ENCODE measurements around the gene PUSL1. TPM values are rescaled to one million over a fixed set of nuclear protein-coding genes. Genes with fewer than 3 reads are reported as not detected.

The PUSL1 gene, protein sequence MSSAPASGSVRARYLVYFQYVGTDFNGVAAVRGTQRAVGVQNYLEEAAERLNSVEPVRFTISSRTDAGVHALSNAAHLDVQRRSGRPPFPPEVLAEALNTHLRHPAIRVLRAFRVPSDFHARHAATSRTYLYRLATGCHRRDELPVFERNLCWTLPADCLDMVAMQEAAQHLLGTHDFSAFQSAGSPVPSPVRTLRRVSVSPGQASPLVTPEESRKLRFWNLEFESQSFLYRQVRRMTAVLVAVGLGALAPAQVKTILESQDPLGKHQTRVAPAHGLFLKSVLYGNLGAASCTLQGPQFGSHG
- 21.9 and 27.4 TPM in 2 replicates for total RNA-seq

DNA sequence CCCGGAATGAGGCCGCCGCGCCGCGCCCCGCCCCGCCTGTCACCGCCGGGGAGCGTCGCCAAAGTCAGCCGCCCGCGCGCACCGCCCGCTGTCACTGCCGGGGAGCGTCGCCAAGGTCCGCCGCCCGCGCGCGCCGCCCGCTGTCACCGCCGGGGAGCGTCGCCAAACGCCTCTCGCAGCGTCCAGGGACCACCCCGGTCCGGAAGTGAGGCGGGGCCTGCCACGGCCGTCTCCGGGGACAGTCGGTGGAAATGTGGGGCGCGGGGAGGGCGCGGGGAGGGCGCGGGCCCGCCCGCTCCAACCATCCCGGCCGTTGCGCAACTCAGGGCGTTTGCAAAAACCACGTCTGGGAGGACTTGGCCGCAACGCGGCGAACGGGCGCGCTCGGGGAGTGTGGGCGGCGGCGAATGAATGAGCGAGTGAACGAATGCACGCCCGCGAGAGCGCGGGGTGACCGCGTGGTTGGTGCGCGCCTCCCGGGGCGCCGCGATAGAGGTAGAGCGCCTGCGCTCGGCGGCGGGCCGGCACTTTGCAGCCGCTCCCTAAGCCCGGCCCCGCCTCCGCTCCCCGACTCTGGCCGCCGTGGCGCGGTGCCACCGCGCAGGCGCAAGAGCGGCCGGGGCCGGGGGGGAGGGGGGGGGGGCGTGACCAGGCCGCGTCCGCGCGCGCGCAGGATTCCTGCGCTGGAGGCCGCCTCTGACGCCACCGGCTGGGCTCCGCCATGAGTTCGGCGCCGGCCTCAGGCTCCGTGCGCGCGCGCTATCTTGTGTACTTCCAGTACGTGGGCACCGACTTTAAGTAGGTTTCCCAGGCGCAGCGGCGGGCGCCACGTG is at the start of gene PUSL1, which contains the start of gene ACAP3:
Gene PUSL1 (plus strand): TSS at position 675 of the 833 bp plus-strand sequence. CDS start 47 bp downstream, at position 722.
Gene ACAP3 (minus strand): TSS at position 8 of the 833 bp plus-strand sequence. CDS start 115 bp downstream, outside the sequence.

GRCh38 chr1:1273512-1274298 is 34.7 kb upstream of the PUSL1 start, which contains the start of gene UBE2J2:
Gene UBE2J2, minus strand, starts transcription at chr1:1273854. Its CDS starts 5,862 bp downstream, at chr1:1267992.

DNA sequence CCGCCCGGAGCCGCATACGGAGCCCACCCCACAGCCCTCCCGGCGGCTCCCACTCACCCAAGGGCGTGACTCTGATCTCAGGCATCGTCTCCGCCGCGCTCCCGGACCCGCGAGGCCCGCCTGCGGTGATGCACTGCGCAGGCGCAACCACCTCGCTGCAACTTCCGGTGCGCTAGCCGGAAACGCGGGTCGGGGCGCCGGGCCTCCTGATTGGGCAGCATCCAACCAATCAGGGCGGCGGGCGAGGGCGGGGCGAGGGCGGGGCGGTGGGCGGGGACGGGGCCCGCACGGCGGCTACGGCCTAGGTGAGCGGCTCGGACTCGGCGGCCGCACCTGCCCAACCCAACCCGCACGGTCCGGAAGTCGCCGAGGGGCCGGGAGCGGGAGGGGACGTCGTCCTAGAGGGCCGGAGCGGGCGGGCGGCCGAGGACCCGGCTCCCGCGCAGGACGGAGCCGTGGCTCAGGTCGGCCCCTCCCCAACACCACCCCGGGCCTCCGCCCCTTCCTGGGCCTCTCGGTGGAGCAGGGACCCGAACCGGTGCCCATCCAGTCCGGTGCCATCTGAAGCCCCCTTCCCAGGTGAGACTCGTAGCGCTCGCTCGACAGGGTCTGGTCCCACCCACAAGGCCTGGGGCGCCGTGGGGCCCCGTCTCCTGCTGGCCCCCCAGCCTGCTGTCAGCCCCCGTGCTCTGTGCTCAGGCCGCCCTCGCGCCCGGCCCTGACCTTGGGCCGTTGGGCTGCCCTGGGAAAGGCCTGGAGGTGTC is 16.3 kb downstream of the PUSL1 start, which contains the start of the genes CPTP and INTS11:
Gene CPTP (plus strand): TSS at position 279 of the 764 bp plus-strand sequence. CDS start 2,109 bp downstream, outside the sequence.
Gene INTS11 (minus strand): TSS at position 137 of the 764 bp plus-strand sequence. CDS start 52 bp downstream, at position 85.

GRCh38 chr1:1331068-1331965 is 22.9 kb downstream of the PUSL1 start, which contains the start of gene TAS1R3:
Gene TAS1R3, plus strand, starts transcription at chr1:1331280. Its CDS starts 66 bp downstream, at chr1:1331346.

GRCh38 chr1:1349256-1350012 is 41.0 kb downstream of the PUSL1 start, which contains the start of gene DVL1:
Gene DVL1, minus strand, starts transcription at chr1:1349418. Its CDS starts 353 bp downstream, at chr1:1349065.

DNA sequence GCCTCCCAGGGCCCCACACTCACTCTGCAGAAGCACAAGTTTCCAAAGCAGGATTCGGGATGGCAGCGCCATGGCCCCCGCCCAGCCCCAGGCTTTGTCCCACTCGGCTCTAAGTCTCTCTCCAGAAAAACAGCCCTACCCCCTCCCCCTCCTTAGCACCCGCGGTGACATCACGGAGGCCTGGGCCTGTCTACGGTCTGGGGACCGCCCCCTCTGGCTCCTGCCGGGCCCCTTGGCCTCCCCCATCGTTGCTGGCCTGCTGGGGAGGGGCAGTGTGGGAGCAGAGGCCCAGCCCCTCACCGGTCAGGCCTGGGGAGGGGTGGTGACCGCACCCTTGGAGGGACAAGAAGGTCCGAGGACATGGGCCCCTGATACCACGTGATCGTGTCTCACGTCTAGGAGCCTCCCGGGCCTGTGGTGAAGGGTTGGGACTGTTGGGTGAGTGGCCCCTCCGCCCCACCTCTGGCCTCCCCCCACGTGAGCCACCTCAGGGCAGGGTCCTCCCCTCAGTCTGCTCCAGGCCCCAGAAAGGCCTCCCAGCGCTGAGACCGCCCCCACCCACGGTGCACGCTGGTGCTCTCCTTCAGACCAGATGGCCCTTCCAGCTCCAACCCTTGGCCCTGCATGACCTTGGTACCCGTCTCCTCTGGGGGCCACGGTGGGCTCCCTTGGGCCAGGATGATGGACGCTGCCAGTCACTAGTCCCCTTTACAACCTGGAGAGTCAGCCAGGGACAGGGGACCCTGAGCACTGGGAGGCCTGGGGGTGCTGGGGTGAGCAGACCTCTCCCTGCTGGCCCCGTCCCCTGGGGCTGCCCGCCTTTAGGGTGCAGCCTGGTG is 50.3 kb downstream of the PUSL1 start, which contains the start of gene MXRA8:
Gene MXRA8 (minus strand): TSS at position 123 of the 839 bp plus-strand sequence. CDS start 51 bp downstream, at position 72.

Small RNAs within 50 kb of the gene (small RNA-seq; reads per million reads assigned to genes)
- gene MIR6726, result not detected

Other genes with a start within 250 kb of the PUSL1 start
- gene RNF223, start 234.3 kb upstream of the PUSL1 start, total RNA-seq, result not detected in 2 replicates
- 9.2 and 12.3 TPM in 2 replicates for gene C1orf159, start 192.5 kb upstream of the PUSL1 start, total RNA-seq
- gene TTLL10, start 134.7 kb upstream of the PUSL1 start, total RNA-seq, result not detected in 2 replicates
- gene TNFRSF18, start 102.0 kb upstream of the PUSL1 start, total RNA-seq, result 0.16 TPM in 1 of 2 replicates, not detected in the other
- 0.24 TPM in 1 of 2 replicates, not detected in the other for gene TNFRSF4, start 94.4 kb upstream of the PUSL1 start, total RNA-seq
- gene SDF4, start 76.6 kb upstream of the PUSL1 start, total RNA-seq, result 112 and 134 TPM in 2 replicates
- 34.0 and 34.9 TPM in 2 replicates for gene B3GALT6, start 76.4 kb upstream of the PUSL1 start, total RNA-seq
- 0.36 and 1.1 TPM in 2 replicates for gene C1QTNF12, start 61.9 kb upstream of the PUSL1 start, total RNA-seq
- gene UBE2J2, start 34.7 kb upstream of the PUSL1 start, total RNA-seq, result 41.2 and 44.0 TPM in 2 replicates
- 0.97 and 1.3 TPM in 2 replicates for gene SCNN1D, start 28.2 kb upstream of the PUSL1 start, total RNA-seq
- gene ACAP3, start 667 bp upstream of the PUSL1 start, total RNA-seq, result 49.7 and 57.1 TPM in 2 replicates
- gene INTS11, start 16.1 kb downstream of the PUSL1 start, total RNA-seq, result 56.1 and 62.1 TPM in 2 replicates
- gene CPTP, start 16.2 kb downstream of the PUSL1 start, total RNA-seq, result 19.1 and 24.0 TPM in 2 replicates
- 0.32 and 0.36 TPM in 2 replicates for gene TAS1R3, start 22.7 kb downstream of the PUSL1 start, total RNA-seq
- 64.8 and 74.8 TPM in 2 replicates for gene DVL1, start 40.8 kb downstream of the PUSL1 start, total RNA-seq
- gene MXRA8, start 50.0 kb downstream of the PUSL1 start, total RNA-seq, result 621 and 684 TPM in 2 replicates
- 37.2 and 56.3 TPM in 2 replicates for gene AURKAIP1, start 66.6 kb downstream of the PUSL1 start, total RNA-seq
- 126 and 152 TPM in 2 replicates for gene CCNL2, start 90.7 kb downstream of the PUSL1 start, total RNA-seq
- 47.4 and 54.9 TPM in 2 replicates for gene MRPL20, start 98.7 kb downstream of the PUSL1 start, total RNA-seq
- gene ANKRD65, start 112.7 kb downstream of the PUSL1 start, total RNA-seq, result 0.81 and 0.85 TPM in 2 replicates
- gene VWA1, start 127.1 kb downstream of the PUSL1 start, total RNA-seq, result 2.4 and 3.4 TPM in 2 replicates
- gene ATAD3C, start 141.1 kb downstream of the PUSL1 start, total RNA-seq, result under 0.01 TPM in 2 replicates
- 12.8 and 18.0 TPM in 2 replicates for gene ATAD3B, start 163.2 kb downstream of the PUSL1 start, total RNA-seq
- gene ATAD3A, start 203.6 kb downstream of the PUSL1 start, total RNA-seq, result 26.9 and 27.2 TPM in 2 replicates
- 4.7 and 6.7 TPM in 2 replicates for gene TMEM240, start 232.0 kb downstream of the PUSL1 start, total RNA-seq

All from hair follicle dermal papilla cell (primary cell).